ENCODE data around the gene CA10. TPM values are rescaled to one million over a fixed set of nuclear protein-coding genes. Genes with fewer than 3 reads are reported as not detected.

The CA10 gene
- polyA plus RNA-seq, 1 donor from 2014 or later, result 6.2 TPM

GRCh38 chr17:51721730-51722129, 436.8 kb downstream of the CA10 start:
- Histone ChIP-seq H3K27ac (ENCODE audit: low read length) (no peak overlapping the region), H3K36me3 (ENCODE audit: insufficient read depth, low read length) (no peaks in the 10 kb centered on the region), H3K27me3 (ENCODE audit: insufficient read depth, low read depth, low read length) (no peaks in the 10 kb centered on the region), H3K79me2 (replicated peaks; ENCODE audit: insufficient read depth, low read length) (no peaks in the 10 kb centered on the region), H3K9ac (ENCODE audit: low read length) (no peak overlapping the region), H3F3A (ENCODE audit: insufficient read depth, low read length, poor library complexity, severe bottlenecking) (no peaks in the 10 kb centered on the region), H4K20me1 (ENCODE audit: insufficient read depth) (no peaks in the 10 kb centered on the region), H2AFZ (ENCODE audit: low read depth, low read length) (no peak overlapping the region), H3K9me2 (ENCODE audit: insufficient read depth, low read length) (no peaks in the 10 kb centered on the region), H3K4me2 (ENCODE audit: low read length) (no peak overlapping the region), H3K4me3 (ENCODE audit: low read length) (no peak overlapping the region), H3K9me3 (ENCODE audit: low read length) (no peaks in the 10 kb centered on the region)
- TF ChIP-seq POLR2AphosphoS5 (IDR thresholded peaks at IDR 0.05), result no peak
- no peak for TF ChIP-seq EZH2 (IDR thresholded peaks at IDR 0.05; ENCODE audit: borderline replicate concordance, insufficient read depth, low read length, poor library complexity, severe bottlenecking)
- TF ChIP-seq MXI1 (conservative IDR thresholded peaks at IDR 0.05; ENCODE audit: poor library complexity, severe bottlenecking), result no peak
- TF ChIP-seq SMC3 (conservative IDR thresholded peaks at IDR 0.05; ENCODE audit: poor library complexity), result no peak
- TF ChIP-seq EP300 (conservative IDR thresholded peaks at IDR 0.05; ENCODE audit: poor library complexity, severe bottlenecking), result no peak
- TF ChIP-seq, protein P1, sequence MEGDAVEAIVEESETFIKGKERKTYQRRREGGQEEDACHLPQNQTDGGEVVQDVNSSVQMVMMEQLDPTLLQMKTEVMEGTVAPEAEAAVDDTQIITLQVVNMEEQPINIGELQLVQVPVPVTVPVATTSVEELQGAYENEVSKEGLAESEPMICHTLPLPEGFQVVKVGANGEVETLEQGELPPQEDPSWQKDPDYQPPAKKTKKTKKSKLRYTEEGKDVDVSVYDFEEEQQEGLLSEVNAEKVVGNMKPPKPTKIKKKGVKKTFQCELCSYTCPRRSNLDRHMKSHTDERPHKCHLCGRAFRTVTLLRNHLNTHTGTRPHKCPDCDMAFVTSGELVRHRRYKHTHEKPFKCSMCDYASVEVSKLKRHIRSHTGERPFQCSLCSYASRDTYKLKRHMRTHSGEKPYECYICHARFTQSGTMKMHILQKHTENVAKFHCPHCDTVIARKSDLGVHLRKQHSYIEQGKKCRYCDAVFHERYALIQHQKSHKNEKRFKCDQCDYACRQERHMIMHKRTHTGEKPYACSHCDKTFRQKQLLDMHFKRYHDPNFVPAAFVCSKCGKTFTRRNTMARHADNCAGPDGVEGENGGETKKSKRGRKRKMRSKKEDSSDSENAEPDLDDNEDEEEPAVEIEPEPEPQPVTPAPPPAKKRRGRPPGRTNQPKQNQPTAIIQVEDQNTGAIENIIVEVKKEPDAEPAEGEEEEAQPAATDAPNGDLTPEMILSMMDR (IDR thresholded peaks at IDR 0.05; ENCODE audit: poor library complexity, severe bottlenecking), result no peak

GRCh38 chr17:51720439-51720838, 438.1 kb downstream of the CA10 start:
- Histone ChIP-seq H3K9me2 (ENCODE audit: insufficient read depth, low read length) (no peaks in the 10 kb centered on the region), H3K4me3 (ENCODE audit: low read length) (no peak overlapping the region), H3K27ac (ENCODE audit: low read length) (no peak overlapping the region), H4K20me1 (ENCODE audit: insufficient read depth) (no peaks in the 10 kb centered on the region), H3K79me2 (replicated peaks; ENCODE audit: insufficient read depth, low read length) (no peaks in the 10 kb centered on the region), H3K36me3 (ENCODE audit: insufficient read depth, low read length) (no peaks in the 10 kb centered on the region), H3K9ac (ENCODE audit: low read length) (no peak overlapping the region), H3K4me2 (ENCODE audit: low read length) (no peak overlapping the region), H2AFZ (ENCODE audit: low read depth, low read length) (no peak overlapping the region), H3F3A (ENCODE audit: insufficient read depth, low read length, poor library complexity, severe bottlenecking) (no peaks in the 10 kb centered on the region), H3K27me3 (ENCODE audit: insufficient read depth, low read depth, low read length) (no peaks in the 10 kb centered on the region), H3K9me3 (ENCODE audit: low read length) (no peaks in the 10 kb centered on the region)
- TF ChIP-seq TAF1 (IDR thresholded peaks at IDR 0.05; ENCODE audit: low read depth), result no peak
- TF ChIP-seq MXI1 (conservative IDR thresholded peaks at IDR 0.05; ENCODE audit: poor library complexity, severe bottlenecking), result no peak
- no peak for TF ChIP-seq POLR2AphosphoS5 (IDR thresholded peaks at IDR 0.05)
- TF ChIP-seq RAD21 (conservative IDR thresholded peaks at IDR 0.05), result no peak
- no peak for TF ChIP-seq REST (IDR thresholded peaks at IDR 0.05; ENCODE audit: borderline replicate concordance)
- TF ChIP-seq, protein P1 (IDR thresholded peaks at IDR 0.05; ENCODE audit: poor library complexity, severe bottlenecking), result no peak
- no peak for TF ChIP-seq EZH2 (IDR thresholded peaks at IDR 0.05; ENCODE audit: borderline replicate concordance, insufficient read depth, low read length, poor library complexity, severe bottlenecking)
- TF ChIP-seq SMC3 (conservative IDR thresholded peaks at IDR 0.05; ENCODE audit: poor library complexity), result no peak
